Suprapubic skin (tissue), 2 donors: ENCODE data around the gene WDR27.

Source experiments
- EP300 ChIP-seq: sonication (generic); formaldehyde crosslinking; IDR thresholded peaks from one replicate; pipeline ENCODE4 v1.6.1; 2017; ENCODE audit warnings: antibody characterized with exemption
- POLR2A ChIP-seq, 2 donors: fragments of 450-650 bp; IDR thresholded peaks; one replicate each; pipeline ENCODE4 v1.6.1; 2017; ENCODE audit warnings: antibody characterized with exemption in 2 of 2, mild to moderate bottlenecking in 2 of 2, moderate library complexity in 2 of 2

DNA sequence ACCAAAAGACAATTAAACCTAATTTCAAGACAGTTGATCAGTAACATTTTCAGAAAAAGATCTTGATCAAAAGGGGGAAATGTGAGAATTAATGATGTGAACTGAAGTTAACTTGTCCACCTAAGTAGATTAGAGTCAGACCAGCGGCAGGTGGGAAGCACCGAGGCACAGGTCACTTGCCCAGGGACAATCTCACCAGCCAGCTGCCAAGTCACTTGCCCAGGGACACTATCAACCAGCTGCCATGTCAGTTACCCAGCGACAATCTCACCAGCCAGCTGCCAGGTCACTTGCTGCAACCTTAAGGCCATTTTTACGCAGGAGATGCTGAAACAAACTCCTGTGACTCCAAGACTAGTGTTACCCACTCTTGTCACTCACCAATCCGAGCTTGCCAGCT, 260.5 kb downstream of the WDR27 start:
- TF ChIP-seq EP300: no peak
- no peak for TF ChIP-seq POLR2A (IDR thresholded peaks at IDR 0.05)
